Raji (cell line): ENCODE measurements around the gene TPRX1.
"Not testable (repeated sequence)": the region's sequence is repeated elsewhere in the genome, so short reads cannot be mapped to it uniquely, and the experiment has no call there.

ENCODE experiments used
- POLR2A ChIP-seq: IDR thresholded peaks from 2 replicates; pipeline ENCODE4 v1.6.1; 2011; ENCODE audit warnings: low read depth, low read length, control low read depth; ENCODE audit not compliant: insufficient read depth

TPRX1 gene, protein sequence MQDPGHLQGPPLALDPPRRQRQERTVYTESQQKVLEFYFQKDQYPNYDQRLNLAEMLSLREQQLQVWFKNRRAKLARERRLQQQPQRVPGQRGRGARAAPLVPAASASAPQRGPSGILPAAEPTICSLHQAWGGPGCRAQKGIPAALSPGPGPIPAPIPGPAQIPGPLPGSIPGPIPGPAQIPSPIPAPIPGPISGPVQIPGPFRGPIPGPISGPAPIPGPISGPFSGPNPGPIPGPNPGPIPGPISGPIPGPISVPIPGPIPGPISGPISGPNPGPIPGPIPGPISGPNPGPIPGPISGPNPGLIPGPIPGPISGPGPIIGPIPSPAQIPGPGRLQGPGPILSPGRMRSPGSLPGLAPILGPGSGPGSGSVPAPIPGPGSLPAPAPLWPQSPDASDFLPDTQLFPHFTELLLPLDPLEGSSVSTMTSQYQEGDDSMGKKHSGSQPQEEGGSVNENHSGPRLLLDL

DNA sequence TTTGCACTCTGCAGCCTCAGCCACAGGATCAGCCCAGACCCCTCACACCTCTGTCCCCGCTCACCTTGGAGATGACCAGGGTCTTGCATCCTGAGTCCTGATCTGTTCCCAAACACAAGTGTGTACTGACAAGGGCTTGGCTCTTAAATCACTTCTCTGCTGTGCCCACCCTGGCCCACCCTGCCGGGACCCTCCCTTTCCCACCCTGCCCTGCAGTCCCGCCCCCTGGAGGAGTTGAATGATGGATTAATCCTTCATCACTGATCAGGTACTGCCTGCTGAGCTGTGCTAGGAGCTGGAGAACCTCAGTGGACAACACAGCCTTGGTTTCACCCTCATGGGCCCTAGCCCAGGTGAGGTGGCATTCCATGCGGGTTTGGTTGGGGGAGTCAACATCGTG lies at the start of gene TPRX1:
Gene TPRX1, minus strand, starts transcription at position 101 of the 400 bp plus-strand sequence. Its CDS starts 12 bp downstream, at position 89.
- not testable (repeated sequence) for TF ChIP-seq POLR2A

DNA sequence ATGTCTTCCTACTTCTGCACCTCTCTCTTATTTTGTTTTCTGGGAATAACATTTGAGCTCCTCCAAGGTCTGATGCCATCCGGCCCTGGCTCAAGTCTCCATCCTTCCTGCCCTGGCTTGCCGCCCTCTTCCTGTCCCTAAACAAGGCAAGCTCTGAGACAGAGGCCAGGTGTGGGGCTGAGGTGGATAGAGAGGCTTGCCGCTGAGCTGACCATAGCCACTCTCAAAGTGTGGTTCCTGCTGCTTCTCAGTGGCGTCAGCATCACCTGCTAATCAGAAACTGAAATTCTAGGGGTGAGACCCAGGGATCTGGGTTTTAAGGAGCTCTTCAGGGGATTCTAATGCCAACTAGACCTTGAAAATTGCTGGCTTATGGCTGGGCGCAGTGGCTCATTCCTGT lies 48.7 kb upstream of the TPRX1 start:
- TF ChIP-seq POLR2A: no peak

DNA sequence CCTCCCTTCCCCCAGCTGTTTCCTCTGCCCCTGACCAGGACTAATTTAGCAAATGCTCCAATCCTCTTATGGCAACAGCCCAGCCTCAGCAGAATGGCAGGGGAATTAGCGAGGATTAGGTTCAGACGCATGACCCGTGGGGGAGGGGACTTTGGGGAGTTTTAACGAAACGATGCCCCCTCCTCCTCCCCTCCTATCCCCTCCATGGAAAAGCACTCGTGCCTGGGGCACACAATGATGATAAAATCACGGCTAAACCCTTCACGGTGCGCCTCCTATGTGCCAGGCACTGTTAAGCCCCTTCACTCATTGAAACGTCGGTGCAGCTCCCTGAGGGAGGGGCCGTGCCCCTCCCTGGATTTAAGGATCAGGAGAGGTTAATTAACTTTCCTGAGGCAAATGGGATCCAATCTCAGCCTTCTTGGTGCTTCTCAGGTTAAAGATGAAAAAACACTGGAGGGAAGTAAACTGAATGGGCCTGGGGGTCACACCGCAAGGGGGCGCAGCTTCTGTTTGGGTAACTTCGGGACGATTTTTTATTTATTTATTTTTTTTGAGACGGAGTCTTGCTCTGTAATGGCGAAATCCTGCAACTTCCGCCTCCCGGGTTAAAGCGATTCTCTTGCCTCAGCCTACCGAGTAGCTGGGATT lies 44.6 kb upstream of the TPRX1 start:
- TF ChIP-seq POLR2A: no peak

DNA sequence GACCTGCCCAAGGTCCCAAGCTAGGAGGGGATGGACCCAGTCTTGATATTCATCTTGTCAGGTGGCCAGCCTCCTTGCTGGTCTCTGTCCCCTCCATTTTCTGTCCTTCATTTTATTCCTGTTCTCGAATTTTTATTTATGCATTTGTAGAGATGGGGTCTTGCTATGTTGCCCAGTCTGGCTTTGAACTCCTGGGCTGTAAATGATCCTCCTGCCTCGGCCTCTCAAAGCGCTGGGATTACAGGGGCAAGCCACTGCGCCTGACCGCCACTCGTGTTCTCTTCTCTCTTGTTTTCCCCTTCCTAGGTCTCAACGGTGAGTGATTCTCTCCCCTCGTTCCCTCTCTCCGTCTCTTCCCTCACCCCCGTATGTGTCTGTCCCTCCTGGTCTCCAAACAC lies 44.1 kb upstream of the TPRX1 start:
- no peak for TF ChIP-seq POLR2A

DNA sequence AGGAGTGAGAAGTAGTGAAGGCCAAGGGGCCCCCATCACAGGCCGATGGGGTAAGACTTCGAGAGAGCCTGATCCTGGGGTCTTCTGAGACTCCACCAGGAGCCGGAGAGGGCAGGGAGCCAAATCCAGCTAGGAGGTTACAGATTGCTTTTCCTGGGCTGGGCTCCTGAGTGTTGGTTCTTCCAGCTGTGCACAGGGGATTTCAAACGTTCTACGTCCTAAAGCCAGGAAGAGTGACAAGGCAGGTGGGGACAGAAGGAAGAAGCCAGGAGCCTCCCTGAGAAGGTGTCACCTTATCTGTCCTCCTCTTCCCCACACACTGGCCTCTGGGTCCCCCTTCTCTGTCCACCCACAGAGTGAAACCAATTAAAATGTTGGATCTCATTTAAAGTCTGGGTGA lies 38.6 kb upstream of the TPRX1 start:
- TF ChIP-seq POLR2A: no peak

DNA sequence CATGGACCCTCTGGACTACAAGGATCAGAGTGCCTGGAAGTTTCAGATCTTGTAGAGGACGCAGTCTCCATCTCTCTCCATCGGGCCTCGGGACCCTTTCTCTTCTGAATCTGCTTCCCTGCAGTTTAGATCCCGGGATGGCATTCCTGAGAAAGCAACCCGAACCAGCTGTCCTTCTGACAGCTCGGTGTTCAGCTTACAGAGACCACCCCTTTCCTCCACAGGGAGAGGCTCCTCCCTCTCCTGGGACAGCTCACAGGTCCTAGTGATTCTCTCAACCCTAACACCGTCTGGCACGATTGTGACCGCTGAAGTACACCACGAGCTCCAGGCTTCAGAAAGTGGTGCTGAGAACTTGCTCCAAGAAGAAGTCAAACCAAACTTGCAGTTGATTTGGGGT lies 35.6 kb upstream of the TPRX1 start:
- TF ChIP-seq POLR2A: no peak

DNA sequence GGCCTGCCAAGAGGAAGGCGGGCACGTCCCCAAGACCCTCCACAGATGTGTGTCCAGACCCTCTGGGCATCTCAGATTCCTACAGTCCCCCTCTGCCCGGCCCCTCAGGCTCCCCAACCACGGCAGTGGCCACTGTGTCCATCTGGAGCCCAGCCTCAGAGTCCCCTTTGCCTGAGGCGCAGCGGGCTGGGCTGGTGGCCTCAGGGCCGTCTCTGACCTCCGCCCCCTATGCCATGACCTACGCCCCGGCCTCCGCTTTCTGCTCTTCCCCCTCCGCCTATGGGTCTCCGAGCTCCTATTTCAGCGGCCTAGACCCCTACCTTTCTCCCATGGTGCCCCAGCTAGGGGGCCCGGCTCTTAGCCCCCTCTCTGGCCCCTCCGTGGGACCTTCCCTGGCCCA lies 35.1 kb upstream of the TPRX1 start:
- no peak for TF ChIP-seq POLR2A

DNA sequence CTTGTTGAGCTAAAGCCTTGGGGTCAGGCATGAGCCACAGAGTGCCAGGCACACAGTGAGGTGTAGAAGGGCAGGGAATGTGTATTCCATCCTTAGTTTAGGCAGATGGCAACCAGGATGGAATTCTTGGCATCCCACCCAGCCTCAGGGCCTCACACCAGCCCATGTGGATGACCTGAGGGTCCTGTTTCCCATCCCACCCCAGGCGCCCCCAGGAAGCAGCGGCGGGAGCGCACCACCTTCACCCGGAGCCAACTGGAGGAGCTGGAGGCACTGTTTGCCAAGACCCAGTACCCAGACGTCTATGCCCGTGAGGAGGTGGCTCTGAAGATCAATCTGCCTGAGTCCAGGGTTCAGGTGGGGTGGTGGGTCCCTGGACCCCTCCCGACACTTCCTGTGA lies 31.7 kb upstream of the TPRX1 start:
- no peak for TF ChIP-seq POLR2A

DNA sequence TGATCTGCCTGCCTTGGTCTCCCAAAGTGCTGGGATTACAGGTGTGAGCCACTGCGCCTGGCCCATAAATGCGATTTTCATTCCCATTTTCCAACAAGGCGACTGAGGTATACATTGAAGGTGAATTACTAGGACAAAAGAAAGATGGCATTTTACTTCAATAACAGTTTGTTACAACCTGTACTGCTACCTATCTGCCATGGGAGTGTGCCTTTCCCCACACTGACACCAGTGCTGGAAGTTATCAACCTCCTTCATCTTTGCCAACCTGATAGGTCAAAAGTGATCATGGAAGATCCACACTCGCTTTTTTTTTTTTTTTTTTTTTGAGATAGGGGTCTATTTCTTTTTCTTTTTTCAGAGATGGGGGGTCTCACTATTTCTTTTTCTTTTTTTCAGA lies 28.4 kb upstream of the TPRX1 start:
- TF ChIP-seq POLR2A: no peak

DNA sequence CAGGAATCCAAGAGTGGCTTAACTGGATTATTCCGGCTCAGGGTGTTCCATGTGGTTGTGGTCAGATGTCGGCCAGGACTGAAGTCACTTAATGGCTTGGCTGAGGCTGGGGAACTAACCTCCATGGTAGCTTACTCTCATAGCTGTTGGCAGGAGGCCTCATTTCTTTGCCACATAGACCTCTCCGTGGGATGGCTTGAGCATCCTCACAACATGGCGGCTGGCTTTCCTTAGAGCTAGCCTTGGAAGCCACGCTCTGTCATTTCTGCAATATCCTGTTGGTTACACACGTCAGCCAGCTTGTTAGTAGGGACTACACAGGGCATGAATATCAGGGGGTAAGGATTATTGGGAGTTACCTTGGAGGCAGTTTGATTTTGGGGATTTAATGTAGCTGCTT lies 22.4 kb upstream of the TPRX1 start:
- TF ChIP-seq POLR2A: no peak

DNA sequence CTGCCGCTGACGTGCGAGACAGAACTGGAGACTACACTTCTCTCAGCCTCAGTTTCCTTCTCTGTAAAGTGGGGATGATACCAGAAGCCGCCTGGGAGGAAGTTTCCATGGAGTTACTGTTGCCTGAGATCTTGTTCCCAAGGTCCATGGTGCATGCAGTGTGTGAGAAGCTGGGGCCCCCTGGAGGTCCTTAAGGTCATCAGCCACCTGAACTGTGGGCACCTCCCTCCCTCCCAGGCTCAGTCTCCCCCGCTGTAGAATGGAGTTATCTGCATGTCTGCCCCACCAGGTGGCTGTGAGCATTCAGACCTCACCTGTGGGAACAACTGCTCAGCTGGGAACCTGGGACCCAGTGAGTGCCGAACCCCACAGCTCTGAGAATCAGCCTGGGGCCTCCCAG lies 20.0 kb upstream of the TPRX1 start:
- no peak for TF ChIP-seq POLR2A

DNA sequence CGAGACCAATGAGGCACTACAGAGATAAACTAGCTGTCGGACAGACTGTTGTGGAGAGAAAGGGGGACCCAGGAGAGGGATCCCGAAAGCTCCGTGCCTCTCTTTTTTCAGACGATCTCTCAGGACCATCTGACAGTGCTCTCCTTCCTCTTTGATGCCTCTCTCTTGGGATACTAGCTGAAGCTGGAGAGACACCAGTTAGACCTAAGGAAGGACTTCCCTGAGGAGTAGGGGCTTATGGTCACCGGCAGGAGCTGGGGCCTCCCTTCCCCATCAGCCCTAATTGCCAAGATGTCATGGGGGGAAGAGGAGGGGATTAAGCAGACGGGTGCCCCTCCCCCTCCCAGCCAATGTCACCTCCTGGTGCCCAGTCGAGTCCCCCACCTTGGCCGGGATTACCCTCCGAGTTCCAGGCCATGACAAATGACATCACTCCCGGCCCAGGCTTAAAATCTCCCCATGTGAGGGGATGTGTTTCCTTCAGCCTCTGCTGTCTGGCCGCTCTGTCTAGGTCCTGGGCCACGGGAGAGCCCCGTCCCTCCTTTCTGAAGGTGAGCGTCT lies 17.2 kb upstream of the TPRX1 start, which contains the start of gene CRX:
Gene CRX, plus strand, starts transcription at position 478 of the 561 bp plus-strand sequence. CDS start 12,507 bp downstream, outside the sequence.
- TF ChIP-seq POLR2A: no peak

DNA sequence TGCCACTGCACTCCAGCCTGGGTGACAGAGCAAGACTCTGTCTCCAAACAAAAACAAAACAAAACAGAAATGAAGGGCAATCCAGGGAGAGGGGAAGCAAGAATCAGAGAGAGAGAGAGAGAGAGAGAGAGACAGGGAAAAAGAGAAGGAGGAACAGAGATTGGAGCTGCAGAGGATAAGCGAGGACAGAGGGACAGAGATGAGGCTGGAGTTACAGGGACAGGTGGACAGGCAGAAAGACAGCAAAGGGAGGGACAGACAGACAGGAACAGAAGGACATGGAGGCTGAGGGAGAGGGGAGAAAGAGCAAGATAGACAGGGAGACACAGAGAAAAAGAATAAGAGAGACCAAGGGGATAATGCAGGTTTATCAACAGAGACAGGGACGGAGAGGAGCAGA lies 16.1 kb upstream of the TPRX1 start:
- no peak for TF ChIP-seq POLR2A

DNA sequence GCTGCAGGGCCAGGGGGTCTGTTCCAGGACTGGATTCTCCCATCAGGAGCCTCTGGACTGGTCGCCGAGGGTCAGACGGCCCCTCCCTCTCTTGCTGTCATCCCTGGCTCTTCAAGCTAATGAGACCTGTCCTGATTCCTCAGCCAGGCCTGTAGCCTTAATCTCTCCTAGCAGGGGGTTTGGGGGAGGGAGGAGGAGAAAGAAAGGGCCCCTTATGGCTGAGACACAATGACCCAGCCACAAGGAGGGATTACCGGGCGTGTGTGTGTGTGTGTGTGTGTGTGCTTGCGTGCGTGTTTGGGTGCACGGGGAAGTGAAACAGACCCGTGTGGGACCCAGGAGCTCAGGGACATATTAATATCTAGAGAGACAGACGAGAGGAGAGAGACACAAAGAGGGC lies 15.5 kb upstream of the TPRX1 start:
- TF ChIP-seq POLR2A: no peak

DNA sequence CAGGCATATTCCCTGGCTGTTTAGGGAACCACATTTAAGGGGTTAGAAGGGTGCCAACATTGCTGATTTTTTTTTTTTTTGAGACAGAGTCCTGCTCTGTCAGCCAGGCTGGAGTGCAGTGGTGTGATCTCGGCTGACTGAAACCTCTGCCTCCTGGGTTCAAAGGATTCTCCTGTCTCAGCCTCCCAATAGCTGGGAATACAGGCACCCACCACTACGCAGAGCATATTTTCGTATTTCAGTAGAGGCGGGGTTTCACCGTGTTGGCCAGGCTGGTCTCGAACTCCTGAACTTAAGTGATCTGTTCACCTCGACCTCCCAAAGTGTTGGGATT lies 9.6 kb upstream of the TPRX1 start:
- no peak for TF ChIP-seq POLR2A

DNA sequence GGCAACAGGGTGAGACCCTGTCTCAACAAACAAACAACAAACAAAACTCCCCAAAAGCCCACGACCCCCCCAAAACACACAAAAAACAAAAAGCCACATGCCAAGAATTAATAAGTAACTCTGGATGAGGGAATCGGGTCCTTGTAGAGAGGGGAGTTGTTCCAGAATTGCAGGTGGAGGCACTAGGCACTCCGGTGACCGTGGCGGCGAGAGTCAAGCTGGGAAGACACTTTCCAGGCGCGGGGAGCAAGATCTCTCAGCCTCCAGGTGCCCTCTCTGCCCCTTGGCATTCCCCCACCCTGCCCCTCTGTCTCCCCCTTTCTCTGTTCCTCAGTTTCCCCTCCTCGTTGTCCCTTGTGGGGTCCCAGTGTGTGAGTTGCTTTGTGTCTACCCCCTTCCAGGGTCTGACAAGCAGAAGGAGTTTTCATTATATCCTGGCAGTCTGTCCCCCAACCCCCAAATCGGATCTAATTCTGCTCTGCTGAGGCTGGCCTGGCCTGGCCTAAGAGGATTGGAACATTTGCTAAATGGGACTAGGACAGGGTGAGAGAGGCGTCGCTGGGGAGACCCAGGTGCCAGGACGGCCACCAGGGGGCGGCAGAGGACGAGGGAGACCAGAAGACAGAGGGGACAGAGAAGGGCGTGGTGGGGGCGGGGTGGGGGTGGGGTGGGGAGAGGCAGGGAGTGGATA lies 9.1 kb upstream of the TPRX1 start:
- TF ChIP-seq POLR2A: no peak

DNA sequence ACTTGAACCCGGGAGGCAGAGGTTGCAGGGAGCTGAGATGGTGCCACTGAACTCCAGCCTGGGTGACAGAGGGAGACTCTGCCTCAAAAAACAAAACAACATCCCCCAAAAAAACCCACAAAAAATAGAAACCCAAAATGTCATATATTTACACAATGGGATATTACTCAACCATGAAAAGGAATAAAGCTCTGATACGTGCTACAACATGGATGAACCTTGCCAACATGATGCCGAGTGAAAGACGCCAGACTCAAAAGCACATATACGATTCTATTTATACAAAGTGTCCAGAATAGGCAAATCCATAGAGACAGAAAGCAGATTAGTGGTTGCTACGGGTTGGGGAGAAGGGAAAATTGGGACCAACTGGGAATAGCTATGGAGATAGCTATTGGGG lies 2.1 kb upstream of the TPRX1 start:
- TF ChIP-seq POLR2A: no peak
